Testis (tissue), 3 donors: ENCODE data around the gene MACROD1. TPM values are rescaled to one million over a fixed set of nuclear protein-coding genes. Genes with fewer than 3 reads are reported as not detected.
A peak's percentile ranks its signal among the peaks of the same experiment; 100 is the strongest.

Source experiments
- DNase-seq: peaks from one replicate; pipeline ENCODE4 v3.0.0-alpha.2; 2019
- H3K27ac ChIP-seq, 2 donors: fragments of 200-600 bp; sonication (generic); one replicate each; pipeline ENCODE4 v1.5.1; 2019
- H3K27me3 ChIP-seq: fragments of 200-600 bp; sonication (generic); one replicate; pipeline ENCODE4 v1.5.1; 2019
- H3K36me3 ChIP-seq: fragments of 200-600 bp; sonication (generic); one replicate; pipeline ENCODE4 v1.5.1; 2017; ENCODE audit warnings: low read depth; ENCODE audit errors: missing control alignments
- H3K4me1 ChIP-seq: fragments of 200-600 bp; sonication (generic); one replicate; pipeline ENCODE4 v1.5.1; 2019
- H3K4me3 ChIP-seq, 2 donors: fragments of 200-600 bp; sonication (generic); one replicate each; pipeline ENCODE4 v1.5.1; 2017 to 2019
- H3K9me3 ChIP-seq: fragments of 200-600 bp; sonication (generic); one replicate; pipeline ENCODE4 v1.5.1; 2017
- POLR2A ChIP-seq: fragments of 450-650 bp; IDR thresholded peaks from one replicate; pipeline ENCODE4 v1.6.1; 2017; ENCODE audit warnings: antibody characterized with exemption, mild to moderate bottlenecking, moderate library complexity
- WGBS, 2 donors: methylation state at CpG; one replicate each; pipeline ENCODE4 v1.1.5; 2018; 5-methylcytosine and 5-hydroxymethylcytosine counted together
- intact Hi-C: fragments of 100-400 bp; cut with DNase I; formaldehyde crosslinking; loops from one replicate; pipeline ENCODE4 v1.15.1; 2023; ENCODE audit warnings: low total_unique reads
- polyA plus RNA-seq: library from polyadenylated mRNA; stranded (reverse); fragments of 350-450 nt; fragmentation: Illumina TruSeq; extraction: RNeasy Lipid Tissue Mini Kit (QIAGEN cat#74804); gene quantifications from one replicate; pipeline ENCODE4 v1.2.3, GENCODE V29; 2014; ENCODE audit warnings: low read depth, low replicate concordance; ENCODE audit not compliant: insufficient read depth
- total RNA-seq, 2 donors: library from RNA; depleted of rRNA; stranded (reverse); fragments of >200 nt; gene quantifications; one replicate each; pipeline ENCODE4 v1.2.3, GENCODE V29; 2016
- TF ChIP-seq, protein P1 (sequence below), 3 experiments: fragments of 450-650 bp in 2 of 3; fragments of 200-600 bp in 1 of 3; sonication (generic) in 1 of 3; IDR thresholded peaks; one replicate each; pipeline ENCODE4 v1.5.1; 2016 to 2019; ENCODE audit warnings: antibody characterized with exemption in 3 of 3, mild to moderate bottlenecking in 2 of 3, moderate library complexity in 1 of 3

Gene MACROD1
- total and polyA plus RNA-seq, 3 donors from 2014 or later = 13.3 to 15.3 (median 14.1) TPM

DNA sequence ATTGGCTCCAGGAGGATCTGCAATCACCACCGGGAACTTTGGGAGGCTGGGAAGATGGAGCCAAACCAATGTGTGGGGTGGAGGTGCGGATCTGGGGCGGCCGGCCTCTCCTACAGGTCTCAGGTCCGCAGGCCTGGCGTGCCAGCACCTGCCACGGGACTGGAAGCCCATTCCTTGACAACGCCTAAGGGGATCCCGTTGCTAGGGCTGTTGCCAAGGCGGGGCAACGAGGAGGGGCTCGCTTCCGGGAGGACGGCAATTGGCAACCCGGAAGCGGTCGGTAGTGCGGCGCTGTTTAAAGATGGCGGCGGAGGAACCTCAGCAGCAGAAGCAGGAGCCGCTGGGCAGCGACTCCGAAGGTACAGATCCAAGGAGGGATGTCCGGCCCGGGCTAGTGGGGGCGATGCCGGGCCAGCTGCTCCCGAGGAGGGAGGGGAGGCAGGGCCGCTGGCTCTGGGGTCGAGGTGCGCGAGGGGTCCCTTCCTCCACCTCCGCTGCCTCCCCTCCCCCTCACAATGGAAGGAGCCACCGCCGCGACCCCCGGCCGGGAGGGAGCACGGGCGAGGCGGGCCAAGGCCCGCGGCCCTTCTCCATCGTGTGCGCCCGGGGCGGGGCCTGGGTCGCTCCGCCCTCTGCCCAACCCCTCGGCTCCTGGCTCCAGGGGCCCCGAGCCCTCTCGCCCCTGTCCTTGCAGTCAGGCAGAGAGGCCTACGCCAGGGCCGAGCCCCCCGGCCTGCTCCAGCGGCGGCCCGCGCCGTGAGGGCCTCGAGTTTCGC is 179.6 kb downstream of the MACROD1 start, which contains the start of gene OTUB1:
Gene OTUB1, plus strand, starts transcription at position 283 of the 776 bp plus-strand sequence. Its CDS starts 19 bp downstream, at position 302.
- Histone ChIP-seq H3K27me3 (no peaks in the 10 kb centered on the region), H3K27ac (peak within 1 kb of the TSS; percentile 79 to 89), H3K4me1 (peaks cover 13% of the 10 kb centered on the region), H3K36me3 (no peaks in the 10 kb centered on the region), H3K4me3 (peak within 1 kb of the TSS; percentile 95 to 99), H3K9me3 (no peaks in the 10 kb centered on the region)
- WGBS, 2 donors = 0% methylated on average over 22 to 60 of the region's 63 CpGs
- TF ChIP-seq, protein P1, sequence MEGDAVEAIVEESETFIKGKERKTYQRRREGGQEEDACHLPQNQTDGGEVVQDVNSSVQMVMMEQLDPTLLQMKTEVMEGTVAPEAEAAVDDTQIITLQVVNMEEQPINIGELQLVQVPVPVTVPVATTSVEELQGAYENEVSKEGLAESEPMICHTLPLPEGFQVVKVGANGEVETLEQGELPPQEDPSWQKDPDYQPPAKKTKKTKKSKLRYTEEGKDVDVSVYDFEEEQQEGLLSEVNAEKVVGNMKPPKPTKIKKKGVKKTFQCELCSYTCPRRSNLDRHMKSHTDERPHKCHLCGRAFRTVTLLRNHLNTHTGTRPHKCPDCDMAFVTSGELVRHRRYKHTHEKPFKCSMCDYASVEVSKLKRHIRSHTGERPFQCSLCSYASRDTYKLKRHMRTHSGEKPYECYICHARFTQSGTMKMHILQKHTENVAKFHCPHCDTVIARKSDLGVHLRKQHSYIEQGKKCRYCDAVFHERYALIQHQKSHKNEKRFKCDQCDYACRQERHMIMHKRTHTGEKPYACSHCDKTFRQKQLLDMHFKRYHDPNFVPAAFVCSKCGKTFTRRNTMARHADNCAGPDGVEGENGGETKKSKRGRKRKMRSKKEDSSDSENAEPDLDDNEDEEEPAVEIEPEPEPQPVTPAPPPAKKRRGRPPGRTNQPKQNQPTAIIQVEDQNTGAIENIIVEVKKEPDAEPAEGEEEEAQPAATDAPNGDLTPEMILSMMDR (IDR thresholded peaks at IDR 0.05) = no peak
- TF ChIP-seq POLR2A = peak; percentile 3
- DNase-seq = peak; percentile 95
- intact Hi-C loops = no loop called here

GRCh38 chr11:63985812-63986155 is 180.1 kb downstream of the MACROD1 start:
- intact Hi-C loops = no loop called here
- H3K4me3 ChIP-seq = peak overlapping the region; percentile 95 to 99
- H3K9me3 ChIP-seq = no peaks in the 10 kb centered on the region
- 0% methylated on average over 18 of the region's 18 CpGs for WGBS, 2 donors
- no peak for TF ChIP-seq POLR2A
- TF ChIP-seq, protein P1 (IDR thresholded peaks at IDR 0.05) = no peak
- H3K4me1 ChIP-seq = peaks cover 13% of the 10 kb centered on the region
- no peaks in the 10 kb centered on the region for H3K36me3 ChIP-seq
- no peak for DNase-seq
- no peaks in the 10 kb centered on the region for H3K27me3 ChIP-seq
- peak overlapping the region in 1 of 2 donors; percentile 89 for H3K27ac ChIP-seq

- Histone ChIP-seq H3K4me1 (peaks cover 21% of the 10 kb centered on the region), H3K27me3 (no peaks in the 10 kb centered on the region), H3K36me3 (no peaks in the 10 kb centered on the region), H3K27ac (no peak overlapping the region), H3K4me3 (no peak overlapping the region), H3K9me3 (no peaks in the 10 kb centered on the region)
- intact Hi-C loops = no loop called here
- TF ChIP-seq, protein P1 (IDR thresholded peaks at IDR 0.05) = no peak
- no peak for TF ChIP-seq POLR2A
- DNase-seq = no peak
- WGBS, 2 donors = 67 to 88% methylated on average over 3 to 5 of the region's 5 CpGs
Observed at GRCh38 chr11:63979426-63979825, 186.5 kb downstream of the MACROD1 start.

DNA sequence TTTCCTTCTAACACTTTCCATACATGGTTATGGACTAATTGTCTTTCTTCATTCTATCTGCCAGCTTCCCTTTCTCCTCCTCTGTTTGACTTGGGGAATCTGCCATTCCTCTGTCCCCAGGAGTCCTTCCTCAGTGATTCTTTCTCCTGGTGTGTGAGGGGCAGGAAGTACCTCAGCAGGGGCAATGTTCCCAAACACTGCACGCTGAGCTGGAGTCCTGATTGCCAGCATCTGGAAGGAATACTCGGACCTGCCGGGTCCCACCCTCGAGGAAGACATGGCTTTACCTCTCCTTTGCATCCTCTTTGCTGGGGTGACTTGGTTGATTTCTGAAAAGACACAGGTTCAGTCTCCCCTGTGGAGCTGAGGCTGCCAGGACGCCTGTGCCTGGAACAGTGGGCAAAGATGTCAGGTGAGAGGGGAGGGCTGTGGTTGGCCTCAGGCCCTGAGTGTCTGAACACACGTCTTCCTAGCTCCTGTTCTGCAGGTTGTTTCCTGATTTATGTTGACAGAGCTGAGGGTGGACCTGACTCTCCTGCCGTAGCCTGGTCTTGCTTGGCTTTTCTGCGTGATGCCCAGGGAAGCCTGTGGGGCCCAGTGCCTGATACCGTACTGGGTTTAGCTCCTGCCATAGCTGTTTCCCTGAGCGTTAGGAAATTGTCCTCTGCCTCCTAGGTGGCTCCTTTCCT is 187.2 kb downstream of the MACROD1 start:
- H3K27me3 ChIP-seq = no peaks in the 10 kb centered on the region
- WGBS, 2 donors = 73 to 76% methylated on average over 10 of the region's 10 CpGs
- intact Hi-C loops = no loop called here
- no peaks in the 10 kb centered on the region for H3K9me3 ChIP-seq
- H3K27ac ChIP-seq = no peak overlapping the region
- TF ChIP-seq, protein P1 (IDR thresholded peaks at IDR 0.05) = no peak
- TF ChIP-seq POLR2A = no peak
- no peak overlapping the region for H3K4me3 ChIP-seq
- DNase-seq = no peak
- no peaks in the 10 kb centered on the region for H3K36me3 ChIP-seq
- H3K4me1 ChIP-seq = peaks cover 21% of the 10 kb centered on the region
